D341Med (cell line): ENCODE data around the gene NREP.

Experiments
- DNase-seq: peaks from one replicate; pipeline ENCODE4 v3.0.0; 2012; ENCODE audit warnings: low spot score

NREP gene, protein sequence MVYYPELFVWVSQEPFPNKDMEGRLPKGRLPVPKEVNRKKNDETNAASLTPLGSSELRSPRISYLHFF

DNA sequence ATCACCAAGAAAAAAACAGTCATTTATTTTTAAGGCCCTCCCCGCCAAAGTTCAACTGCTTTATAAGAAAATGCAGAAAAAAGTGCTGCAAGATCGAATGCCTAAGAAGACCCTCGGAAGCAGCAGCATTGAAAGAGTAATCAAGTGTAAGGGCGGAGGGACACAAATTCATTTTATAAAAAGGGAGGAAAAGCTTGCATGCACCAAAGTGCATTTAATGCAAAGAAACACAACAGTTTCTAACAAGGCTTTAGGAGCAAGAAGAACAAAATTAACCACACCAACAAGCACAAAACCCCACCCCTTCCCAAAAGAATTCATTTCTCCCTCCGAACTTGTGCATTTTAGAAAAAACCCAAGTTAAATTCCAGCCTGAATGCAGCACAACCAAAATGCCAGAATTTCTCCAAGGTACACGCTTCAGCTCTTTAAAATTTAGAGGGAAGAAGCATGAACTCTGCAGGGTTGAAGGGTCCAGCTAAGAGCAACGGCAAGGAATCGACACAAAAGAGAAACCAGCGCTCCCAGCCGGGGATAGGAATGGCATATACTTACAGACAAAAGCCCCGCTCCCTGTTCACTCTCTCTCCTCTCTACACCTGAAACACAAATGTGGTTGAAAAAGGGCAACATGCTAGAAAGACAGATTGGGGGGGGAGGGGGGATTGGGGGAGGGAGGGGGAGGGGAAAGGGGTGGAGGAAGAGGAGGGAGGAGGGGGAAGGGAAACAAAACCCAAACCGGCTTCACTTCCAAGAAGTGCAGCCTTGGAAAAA is at the start of gene NREP:
Gene NREP, minus strand, starts transcription at position 614 of the 774 bp plus-strand sequence. CDS start 1,422 bp downstream, outside the sequence.
- DNase-seq = no peak

DNA sequence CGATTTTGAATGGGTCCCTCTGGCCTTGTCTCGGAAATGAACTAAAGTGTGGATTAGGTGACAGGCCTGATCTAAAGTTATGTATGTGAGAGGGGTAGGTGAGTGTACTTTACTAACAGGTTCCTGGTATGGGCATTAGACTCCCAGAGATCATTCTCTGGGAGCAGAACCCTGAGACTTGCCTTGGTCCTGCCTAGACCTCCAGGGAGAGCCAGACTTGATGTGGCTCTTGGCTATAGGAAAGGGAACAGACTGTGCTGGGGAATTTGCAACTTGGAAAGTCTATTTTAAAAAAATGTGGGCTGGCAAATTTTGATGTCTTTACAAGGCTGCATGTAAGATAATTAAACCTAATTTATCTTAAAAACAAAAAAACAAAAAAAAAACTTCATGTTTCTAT is 49.8 kb upstream of the NREP start:
- DNase-seq = no peak

DNA sequence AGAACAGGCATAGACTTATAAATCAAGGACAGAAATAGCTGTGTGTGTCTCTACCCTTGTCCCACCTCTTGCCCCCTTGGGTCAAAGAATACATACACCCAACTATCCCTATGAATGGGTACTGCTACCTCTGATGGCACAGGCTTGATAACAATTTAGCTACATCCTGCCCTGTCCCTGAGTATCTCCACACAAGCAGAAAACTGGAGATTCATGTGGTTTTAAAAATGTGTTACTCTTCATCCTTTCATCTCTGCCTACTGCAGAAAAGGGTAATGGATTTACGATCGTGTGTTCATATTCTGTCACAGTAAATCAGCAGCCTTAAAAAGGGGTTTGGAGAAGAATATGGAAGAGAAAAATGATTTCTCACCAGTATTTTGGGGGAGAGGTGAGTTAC is 49.2 kb upstream of the NREP start:
- no peak for DNase-seq

DNA sequence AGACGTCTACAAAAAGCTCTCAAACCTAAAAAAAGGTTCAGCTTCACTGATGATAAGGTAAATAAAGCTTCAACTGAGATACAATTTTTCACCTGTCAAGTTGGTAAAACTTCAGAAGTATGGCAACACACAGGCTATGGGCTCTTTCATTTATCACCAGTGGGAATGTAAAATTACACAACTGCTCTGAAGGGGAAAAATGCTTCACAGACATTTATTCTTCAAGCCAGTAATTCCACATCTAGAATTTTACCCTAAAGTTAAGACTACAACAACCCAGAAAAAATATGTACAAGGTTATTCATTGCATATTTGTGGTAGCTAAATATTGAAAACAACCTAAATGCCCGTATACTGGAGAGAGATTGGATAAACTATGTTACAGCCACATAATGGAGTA is 48.1 kb upstream of the NREP start:
- DNase-seq = no peak

DNA sequence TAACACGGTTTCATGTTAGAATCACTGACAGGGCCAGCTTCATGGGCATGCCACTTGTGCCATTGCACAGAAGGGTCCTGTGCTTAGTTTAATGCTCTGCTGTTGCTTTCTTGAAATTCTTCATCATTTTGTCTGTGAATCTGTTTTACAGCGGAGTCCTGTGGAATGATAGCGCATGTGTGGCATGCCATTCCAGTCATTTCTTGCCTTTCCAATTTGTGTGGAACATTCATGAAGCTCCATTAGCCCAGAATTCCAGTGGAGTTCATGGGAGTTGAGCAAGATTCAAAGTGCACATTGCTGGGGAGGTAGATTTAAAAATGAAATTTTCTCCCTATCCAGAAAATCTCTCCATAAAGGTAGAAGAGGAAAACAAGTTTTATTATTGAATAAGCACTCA is 43.4 kb upstream of the NREP start:
- no peak for DNase-seq

DNA sequence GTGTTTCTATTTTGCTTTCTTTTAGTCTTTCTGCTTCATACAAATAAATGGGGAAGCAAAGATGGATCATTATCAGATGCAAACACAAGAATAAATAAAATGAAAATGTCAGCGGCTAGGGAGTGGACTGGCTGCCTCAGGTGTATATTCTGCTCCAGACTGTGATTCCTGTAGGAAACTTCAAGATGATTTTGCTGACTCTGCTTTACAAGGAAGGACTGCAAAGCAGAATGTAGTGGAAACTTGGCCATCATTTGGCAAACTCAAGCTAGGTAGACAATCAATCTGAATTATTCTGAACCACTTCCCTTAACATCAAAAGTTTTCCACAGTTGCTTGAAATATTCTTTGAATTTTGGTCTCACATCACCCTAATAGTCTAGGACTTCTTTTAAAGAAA is 38.1 kb upstream of the NREP start:
- no peak for DNase-seq

DNA sequence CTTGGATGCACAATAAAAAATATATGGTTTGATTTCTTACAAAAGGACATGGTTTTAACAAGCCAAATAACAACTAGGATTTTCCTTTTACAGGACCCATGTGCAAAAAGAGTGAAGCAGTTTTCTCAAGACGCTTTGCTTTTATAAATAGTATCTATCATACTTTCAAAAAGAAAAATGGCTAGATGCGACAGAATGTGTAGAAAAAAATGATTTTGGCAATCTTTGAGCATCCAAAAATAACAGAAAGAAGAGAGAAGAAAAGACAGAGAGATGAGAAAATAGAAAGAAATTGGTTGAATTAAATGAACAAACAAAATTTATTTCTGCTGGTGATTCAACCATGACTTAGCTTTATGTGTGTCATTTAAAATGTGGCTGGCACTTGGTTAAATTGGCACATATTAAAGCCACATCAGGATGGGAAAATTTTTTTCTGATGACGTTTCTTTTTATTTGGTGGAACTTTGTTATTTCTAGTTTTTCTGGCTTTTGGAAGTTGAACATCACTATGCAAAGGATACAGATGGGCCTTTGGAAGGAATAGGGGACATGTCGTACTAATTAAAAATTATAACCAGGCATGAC is 35.6 kb upstream of the NREP start:
- no peak for DNase-seq

DNA sequence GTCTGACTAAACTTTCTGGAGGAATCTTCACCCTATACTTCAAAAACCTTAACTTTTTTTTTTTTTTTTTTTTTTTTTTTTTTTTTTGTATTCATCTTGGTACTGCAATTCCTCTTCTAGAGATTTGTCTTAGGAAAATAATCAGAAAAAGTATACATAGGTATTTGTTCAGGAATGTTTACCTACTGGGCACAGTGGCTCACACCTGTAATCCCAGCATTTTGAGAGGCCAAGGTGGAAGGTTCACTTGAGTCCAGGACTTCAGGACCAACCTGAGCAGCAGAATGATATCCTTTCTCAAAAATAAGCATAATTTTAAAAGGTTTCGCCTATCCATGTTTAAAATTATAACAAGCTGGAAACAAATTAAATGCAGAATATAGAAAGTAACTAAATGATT is 33.3 kb upstream of the NREP start:
- DNase-seq = no peak

DNA sequence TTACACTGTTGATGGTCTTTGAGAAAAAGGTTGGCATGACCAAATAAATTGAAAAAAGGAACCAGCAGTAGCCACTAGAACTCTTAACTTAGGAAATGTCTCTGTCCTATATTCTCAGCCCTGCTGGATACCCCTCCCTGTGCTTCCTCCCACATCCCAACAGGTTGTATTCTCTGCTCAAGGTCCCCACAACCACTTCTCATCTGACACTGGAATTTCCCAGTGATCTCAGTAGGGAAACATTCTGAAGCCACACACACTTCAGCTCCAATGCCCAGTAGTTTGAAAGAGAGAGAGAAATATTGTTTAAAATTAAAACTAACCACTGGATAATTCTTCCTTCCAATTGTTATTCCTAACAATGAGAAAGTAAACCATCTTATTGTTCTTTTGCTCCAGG is 30.0 kb upstream of the NREP start:
- DNase-seq = no peak

DNA sequence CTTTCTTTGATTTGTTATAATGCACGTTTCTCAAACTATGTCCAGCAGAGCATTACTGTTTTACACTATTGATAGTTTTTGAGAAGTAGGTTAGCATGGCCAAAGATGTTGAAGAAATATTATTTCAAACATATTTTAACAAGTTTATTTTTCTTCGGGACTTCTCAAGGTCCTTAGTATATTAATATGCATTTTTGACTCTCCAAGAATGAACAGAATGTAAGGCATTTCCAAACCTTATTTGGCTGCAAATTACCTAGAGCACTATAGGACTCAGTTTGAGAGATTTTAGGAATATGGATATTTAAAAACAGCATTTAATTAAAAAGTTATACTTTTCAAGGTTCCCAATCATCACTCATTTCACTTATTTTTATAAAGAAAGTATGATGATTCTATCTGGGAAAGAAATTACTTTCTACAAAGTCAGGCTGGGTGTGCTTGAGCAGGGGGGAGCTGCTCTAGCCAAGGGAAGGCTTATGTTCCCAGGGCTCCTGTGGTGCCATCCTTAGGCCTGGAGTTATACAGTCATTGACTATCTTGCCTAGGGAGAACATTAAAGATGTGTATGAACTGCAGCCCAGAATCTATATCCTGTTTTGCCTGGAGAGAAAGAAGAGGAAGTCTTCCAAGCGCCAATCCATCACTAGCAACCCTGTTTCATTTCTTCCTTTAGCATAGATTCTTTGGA is 27.6 kb upstream of the NREP start:
- DNase-seq = no peak

DNA sequence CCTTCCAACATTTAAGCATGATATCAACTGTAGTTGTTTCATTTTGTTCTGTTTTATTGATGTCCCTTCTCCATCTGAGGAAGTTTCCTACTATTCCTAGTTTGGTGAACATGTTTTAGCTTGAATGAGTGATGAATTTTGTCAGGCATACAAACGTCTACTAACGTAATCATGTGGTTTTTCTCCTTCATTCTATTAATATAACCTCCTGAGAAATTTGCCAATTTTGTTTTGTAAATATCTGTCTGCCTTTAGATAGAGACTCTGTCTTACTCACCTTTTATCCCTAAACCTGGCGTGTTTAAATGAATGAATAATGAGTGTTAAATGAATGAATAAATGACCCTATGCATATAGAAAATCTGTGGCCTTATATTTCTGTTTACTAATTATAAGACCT is 26.5 kb upstream of the NREP start:
- no peak for DNase-seq

DNA sequence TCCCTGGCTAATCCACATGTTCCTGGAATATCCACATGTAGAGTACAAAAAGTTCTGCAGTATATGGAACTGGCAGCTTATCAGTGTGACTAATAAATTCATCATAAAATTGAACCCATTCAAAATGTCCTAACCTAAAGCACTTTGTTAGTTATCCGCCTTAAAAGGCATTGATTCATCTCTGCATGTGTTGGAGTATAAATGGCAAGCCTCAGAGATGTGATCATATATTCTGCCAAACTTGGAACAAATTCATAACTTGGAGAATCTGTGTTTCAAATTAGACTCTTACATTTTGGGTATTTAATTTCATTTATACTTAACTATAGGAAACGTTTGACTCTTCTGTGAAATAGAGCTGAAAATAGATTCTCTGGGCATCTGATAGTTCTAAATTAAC is 25.2 kb upstream of the NREP start:
- no peak for DNase-seq

DNA sequence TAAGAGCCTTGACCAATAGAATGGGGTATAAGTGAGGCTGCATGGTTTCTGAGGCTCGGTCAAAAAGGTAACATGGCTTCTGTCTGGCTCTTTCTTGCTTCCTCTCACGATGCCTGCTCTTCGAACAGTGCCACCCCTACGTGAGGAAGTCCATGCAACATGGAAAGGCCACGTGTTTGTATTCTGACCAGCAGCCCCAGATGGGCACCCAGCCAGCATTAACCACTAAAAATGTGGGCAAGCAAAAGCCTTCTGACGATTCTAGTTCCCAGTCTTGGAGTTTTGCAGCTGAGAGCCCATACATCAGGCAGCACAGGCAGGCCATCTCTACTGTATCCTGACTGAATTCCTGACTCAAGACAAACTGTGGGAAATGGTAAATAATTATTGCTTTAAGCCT is 24.2 kb upstream of the NREP start:
- no peak for DNase-seq

DNA sequence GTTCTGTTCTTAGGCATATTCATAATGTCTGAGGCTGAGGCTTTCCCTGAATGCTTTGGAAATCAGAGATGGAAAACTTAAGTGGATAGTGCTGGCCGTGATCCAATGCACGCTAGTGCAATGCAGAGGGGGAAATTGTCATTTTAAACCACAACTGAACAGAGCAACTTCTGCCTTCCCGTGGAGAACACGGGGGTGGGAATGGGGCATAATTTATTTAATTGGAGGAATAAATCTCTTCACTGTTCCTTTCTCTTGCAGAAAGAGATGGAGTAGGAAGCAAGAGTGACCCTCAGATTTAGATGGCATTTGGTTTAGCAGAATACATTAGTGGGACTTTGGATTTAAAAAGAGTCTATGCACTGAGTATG is 22.9 kb upstream of the NREP start:
- no peak for DNase-seq

DNA sequence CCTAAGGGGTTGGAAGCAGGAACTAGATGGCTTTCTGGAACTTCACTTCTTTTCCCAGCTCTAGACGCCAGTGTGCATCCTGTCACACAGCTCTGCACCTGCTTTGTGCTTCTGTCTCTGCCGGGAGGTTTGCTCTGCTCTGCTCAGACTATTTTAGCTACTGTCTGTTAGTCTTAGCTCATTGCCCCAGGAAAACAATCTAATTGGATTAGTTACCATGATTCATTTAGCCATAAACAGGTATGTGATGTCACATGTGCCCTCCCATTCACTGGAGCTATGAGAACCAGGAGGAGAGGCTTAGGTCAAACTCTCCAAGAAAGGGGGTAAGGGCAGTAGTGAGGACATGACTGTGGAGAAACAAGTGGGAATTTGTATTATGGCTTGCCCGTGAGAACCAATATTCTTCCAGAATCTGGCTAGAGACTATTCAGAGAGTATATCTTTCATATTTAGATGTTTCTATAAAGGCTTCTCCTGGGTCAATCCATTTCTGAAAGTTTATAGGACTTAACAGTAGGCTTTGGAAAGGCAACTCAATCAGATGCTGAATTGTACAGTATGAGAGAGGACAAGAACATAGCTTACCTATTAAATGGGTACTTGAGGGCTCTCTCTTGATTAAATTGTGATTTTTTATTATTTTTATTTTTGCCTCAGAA is 22.4 kb upstream of the NREP start:
- no peak for DNase-seq

DNA sequence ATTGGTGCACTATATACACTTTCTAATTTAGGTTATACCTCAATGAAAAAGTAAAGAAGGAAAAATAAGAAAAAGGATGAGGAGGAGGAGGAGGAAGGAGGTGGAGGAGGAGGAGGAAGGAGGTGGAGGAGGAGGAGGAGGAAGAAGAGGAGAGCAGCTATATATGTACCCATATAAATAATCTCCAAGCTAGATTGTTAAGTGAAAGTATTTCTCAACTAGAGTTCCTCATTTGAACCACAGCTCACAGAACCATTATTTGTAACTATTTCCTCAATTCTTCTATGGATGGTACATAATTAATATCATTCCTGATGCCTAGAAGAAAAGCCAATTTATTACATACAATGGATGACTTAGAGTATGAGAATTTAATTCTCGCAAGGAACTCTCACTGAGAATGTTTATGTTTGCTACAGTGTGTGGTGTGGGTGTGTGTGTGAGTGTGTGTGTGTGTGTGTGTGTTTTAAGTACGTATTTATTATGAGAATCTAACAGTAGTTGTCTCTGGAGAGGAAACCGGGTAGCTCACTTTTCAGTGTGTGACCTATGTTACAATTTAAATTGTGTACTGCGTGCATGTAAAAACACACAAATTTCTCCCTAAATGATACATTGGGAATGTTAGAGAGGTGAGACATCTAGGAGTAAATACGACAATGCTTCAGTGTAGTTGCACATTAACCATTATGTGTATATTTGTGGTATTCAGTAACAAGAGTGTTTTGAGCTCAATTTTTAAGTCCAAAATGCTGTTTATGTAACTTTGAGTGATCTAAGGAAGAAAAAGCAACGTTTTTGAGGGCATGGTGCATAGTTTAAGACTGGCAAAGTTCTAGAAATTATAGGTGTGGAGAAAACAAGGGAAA is 20.2 kb upstream of the NREP start:
- no peak for DNase-seq

DNA sequence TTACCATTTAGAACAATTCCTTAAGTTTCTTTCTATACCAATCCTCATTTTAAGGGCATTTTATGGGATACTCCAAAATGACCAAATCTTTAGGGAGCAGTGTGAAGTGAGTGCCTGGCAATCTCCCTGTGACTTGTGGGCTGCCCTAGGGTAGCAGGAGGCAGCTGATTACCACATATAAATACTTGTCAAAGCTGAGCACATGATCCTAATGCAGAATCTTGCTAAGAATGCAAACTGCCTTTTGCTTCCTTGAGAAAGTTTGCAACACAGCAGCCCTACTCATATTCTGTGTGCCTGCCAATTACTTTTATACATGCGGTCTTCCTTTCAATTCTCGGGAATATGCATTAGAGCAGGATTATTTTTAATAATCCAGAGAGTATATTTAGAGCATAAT is 18.2 kb upstream of the NREP start:
- no peak for DNase-seq

DNA sequence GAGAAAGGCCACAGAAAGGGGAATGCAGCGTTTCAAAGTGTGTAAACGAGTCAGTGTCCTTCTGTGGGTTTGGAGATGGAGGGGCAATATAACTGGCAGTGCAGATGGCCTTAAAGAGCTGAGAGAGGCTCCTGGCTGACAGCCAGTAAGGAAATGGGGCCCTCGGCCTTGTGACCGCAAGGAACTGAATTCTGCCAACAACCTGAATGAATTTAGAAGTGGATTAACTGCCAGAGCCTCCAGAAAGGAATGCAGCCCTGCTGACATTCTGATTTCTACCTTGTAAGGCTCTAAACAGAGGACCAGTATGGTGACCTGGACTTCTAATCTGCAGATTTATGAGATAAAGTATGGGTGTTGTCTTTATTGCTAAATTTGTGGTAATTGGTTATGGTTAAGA is 17.5 kb upstream of the NREP start:
- peak; percentile 28 for DNase-seq

DNA sequence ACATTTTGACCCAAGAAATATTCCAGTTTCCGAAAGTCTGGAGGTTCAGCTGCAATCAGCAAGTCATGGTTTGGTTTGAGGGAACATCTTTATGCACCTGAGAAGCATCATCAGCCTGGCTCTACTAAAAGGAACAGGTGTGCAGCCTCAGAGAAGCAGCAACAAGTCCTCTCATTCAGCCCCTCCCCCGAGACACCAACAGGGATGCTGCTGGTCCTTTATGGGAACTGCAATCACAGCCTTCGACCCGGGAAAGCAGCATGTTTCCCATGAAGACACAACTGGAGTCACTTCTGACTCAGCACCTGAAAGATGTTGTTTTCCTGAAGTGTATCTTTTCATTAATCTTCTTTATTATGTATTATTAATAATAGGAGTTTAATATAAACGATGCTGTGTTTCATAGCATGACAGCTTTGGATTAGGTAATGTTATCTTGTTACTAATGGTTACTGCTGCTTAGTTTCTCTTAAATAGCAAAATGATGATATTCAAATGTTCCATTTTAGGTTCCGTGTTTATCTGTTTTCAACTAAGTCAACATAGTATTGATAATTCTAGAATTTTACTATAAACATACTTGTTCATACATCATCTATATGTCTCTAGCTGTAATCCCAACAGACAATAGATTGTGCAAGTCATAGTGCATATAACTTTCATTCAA is 15.6 kb upstream of the NREP start:
- DNase-seq = no peak

DNA sequence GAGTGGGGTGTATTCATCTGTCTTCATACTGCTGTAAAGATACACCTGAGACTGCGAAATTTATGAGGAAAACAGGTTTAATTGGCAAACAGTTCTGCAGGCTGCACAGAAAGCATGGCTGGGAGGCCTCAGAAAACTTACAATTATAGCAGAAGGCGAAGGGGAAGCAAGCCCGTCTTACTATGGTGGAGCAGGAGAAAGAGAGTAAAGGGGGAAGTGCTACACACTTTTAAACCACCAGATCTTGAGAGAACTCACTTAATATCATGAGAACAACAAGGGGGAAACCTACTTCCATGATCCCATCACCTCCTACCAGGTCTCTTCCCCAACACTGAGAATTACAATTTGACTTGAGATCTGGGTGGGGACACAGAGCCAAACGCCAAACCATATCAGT is 12.5 kb upstream of the NREP start:
- no peak for DNase-seq
